Measurements from ENCODE around the gene EXOC3.

EXOC3 gene

GRCh38 chr5:490116-491106 lies 47.4 kb downstream of the EXOC3 start:
- TF ChIP-seq CTCF (conservative IDR thresholded peaks at IDR 0.05) (no peak), ZFX (IDR thresholded peaks at IDR 0.05) (no peak)
- no peak overlapping the region for H3K27ac ChIP-seq

GRCh38 chr5:491119-491855 lies 48.3 kb downstream of the EXOC3 start:
- TF ChIP-seq CTCF (conservative IDR thresholded peaks at IDR 0.05) (no peak), ZFX (IDR thresholded peaks at IDR 0.05) (no peak)
- H3K27ac ChIP-seq = no peak overlapping the region

GRCh38 chr5:491856-492155 lies 48.8 kb downstream of the EXOC3 start:
- H3K27ac ChIP-seq = no peak overlapping the region
- TF ChIP-seq ZFX (IDR thresholded peaks at IDR 0.05) (no peak), CTCF (conservative IDR thresholded peaks at IDR 0.05) (no peak)

GRCh38 chr5:492314-492893 lies 49.4 kb downstream of the EXOC3 start:
- H3K27ac ChIP-seq = no peak overlapping the region
- TF ChIP-seq CTCF (conservative IDR thresholded peaks at IDR 0.05) = no peak
- TF ChIP-seq ZFX (IDR thresholded peaks at IDR 0.05) = no peak

GRCh38 chr5:493119-493701 lies 50.2 kb downstream of the EXOC3 start:
- H3K27ac ChIP-seq = no peak overlapping the region
- TF ChIP-seq CTCF (conservative IDR thresholded peaks at IDR 0.05) (no peak), ZFX (IDR thresholded peaks at IDR 0.05) (no peak)

GRCh38 chr5:493758-494157 lies 50.8 kb downstream of the EXOC3 start:
- H3K27ac ChIP-seq = no peak overlapping the region
- TF ChIP-seq CTCF (conservative IDR thresholded peaks at IDR 0.05) (no peak), ZFX (IDR thresholded peaks at IDR 0.05) (no peak)
